BE2C (cell line): Measurements from ENCODE around the gene NCOA6.
"Not testable (repeated sequence)": the region's sequence is repeated elsewhere in the genome, so short reads cannot be mapped to it uniquely, and the experiment has no call there.

Experiments used
- DNase-seq: peaks from one replicate; pipeline ENCODE4 v3.0.0-alpha.2; 2020
- H3K27me3 ChIP-seq: fragments of 250-450 bp; sonication (Bioruptor Pico); 2 replicates; pipeline ENCODE4 v1.5.1; 2020; ENCODE audit warnings: mild to moderate bottlenecking
- H3K36me3 ChIP-seq: fragments of 250-450 bp; sonication (Bioruptor Pico); 2 replicates; pipeline ENCODE4 v1.5.1; 2020; ENCODE audit warnings: mild to moderate bottlenecking
- H3K4me1 ChIP-seq: fragments of 250-450 bp; sonication (Bioruptor Pico); 2 replicates; pipeline ENCODE4 v1.5.1; 2020
- H3K4me3 ChIP-seq: 2 replicates; pipeline ENCODE4 v1.5.1; 2011; ENCODE audit warnings: low read depth, low read length
- H3K9me3 ChIP-seq: fragments of 250-450 bp; sonication (Bioruptor Pico); 2 replicates; pipeline ENCODE4 v1.5.1; 2020
- CTCF ChIP-seq: IDR thresholded peaks from 2 replicates; pipeline ENCODE4 v1.5.1; 2012; ENCODE audit warnings: mild to moderate bottlenecking, low read depth, low read length

The NCOA6 gene

GRCh38 chr20:34794006-34794585 lies 31.4 kb downstream of the NCOA6 start:
- no peak for TF ChIP-seq CTCF
- DNase-seq = no peak
- Histone ChIP-seq H3K9me3 (no peaks in the 10 kb centered on the region), H3K36me3 (peaks cover 18% of the 10 kb centered on the region), H3K4me3 (no peak overlapping the region), H3K4me1 (0 out of 2 replicates have a peak, but pooled peaks cover 2% of the 10 kb centered on the region), H3K27me3 (no peaks in the 10 kb centered on the region)

GRCh38 chr20:34792687-34793363 lies 32.6 kb downstream of the NCOA6 start:
- 0 out of 2 replicates have a peak, but pooled peaks cover 2% of the 10 kb centered on the region for H3K4me1 ChIP-seq
- no peak overlapping the region for H3K4me3 ChIP-seq
- no peak for TF ChIP-seq CTCF
- H3K36me3 ChIP-seq = peaks cover 22% of the 10 kb centered on the region
- H3K27me3 ChIP-seq = no peaks in the 10 kb centered on the region
- no peak for DNase-seq
- no peaks in the 10 kb centered on the region for H3K9me3 ChIP-seq

GRCh38 chr20:34791289-34792020 lies 34.0 kb downstream of the NCOA6 start:
- TF ChIP-seq CTCF = no peak
- Histone ChIP-seq H3K4me3 (no peak overlapping the region), H3K9me3 (no peaks in the 10 kb centered on the region), H3K27me3 (no peaks in the 10 kb centered on the region), H3K36me3 (peaks cover 22% of the 10 kb centered on the region), H3K4me1 (0 out of 2 replicates have a peak, but pooled peaks cover 2% of the 10 kb centered on the region)
- no peak for DNase-seq

- Histone ChIP-seq H3K9me3 (no peaks in the 10 kb centered on the region), H3K4me1 (peaks cover 9% of the 10 kb centered on the region), H3K27me3 (no peaks in the 10 kb centered on the region), H3K4me3 (no peak overlapping the region), H3K36me3 (peaks cover 26% of the 10 kb centered on the region)
- no peak for DNase-seq
- TF ChIP-seq CTCF = no peak
Observed at GRCh38 chr20:34781220-34781619, 44.2 kb downstream of the NCOA6 start.

GRCh38 chr20:34780291-34780690 lies 45.2 kb downstream of the NCOA6 start:
- not testable (repeated sequence) for H3K9me3 ChIP-seq, H3K27me3 ChIP-seq, H3K4me1 ChIP-seq, DNase-seq, H3K4me3 ChIP-seq
- peaks cover 32% of the 10 kb centered on the region for H3K36me3 ChIP-seq

GRCh38 chr20:34776177-34776576 lies 49.3 kb downstream of the NCOA6 start:
- H3K4me1 ChIP-seq = peaks cover 4% of the 10 kb centered on the region
- H3K4me3 ChIP-seq = no peak overlapping the region
- peaks cover 39% of the 10 kb centered on the region for H3K36me3 ChIP-seq
- H3K27me3 ChIP-seq = no peaks in the 10 kb centered on the region
- TF ChIP-seq CTCF = no peak
- DNase-seq = no peak
- no peaks in the 10 kb centered on the region for H3K9me3 ChIP-seq
